DND-41 (cell line): ENCODE results near the gene RTF2.

Experiments
- CTCF ChIP-seq: IDR thresholded peaks from 2 replicates; pipeline ENCODE4 v1.5.1; 2012; ENCODE audit warnings: borderline replicate concordance, low read length, moderate library complexity, mild to moderate bottlenecking; ENCODE audit not compliant: poor library complexity, severe bottlenecking; ENCODE audit errors: extremely low read depth
- EZH2 ChIP-seq: IDR thresholded peaks from 3 replicates; pipeline ENCODE4 v1.6.1; 2012; ENCODE audit warnings: borderline replicate concordance, low read depth, mild to moderate bottlenecking, moderate library complexity, low read length, inconsistent platforms; ENCODE audit not compliant: severe bottlenecking

- TF ChIP-seq CTCF, result no peak
- TF ChIP-seq EZH2, result no peak
These were observed 53.9 kb downstream of the RTF2 start for GRCh38 chr20:56522311-56522710.
